Measurements from ENCODE around the gene RTN4RL2.

DNA sequence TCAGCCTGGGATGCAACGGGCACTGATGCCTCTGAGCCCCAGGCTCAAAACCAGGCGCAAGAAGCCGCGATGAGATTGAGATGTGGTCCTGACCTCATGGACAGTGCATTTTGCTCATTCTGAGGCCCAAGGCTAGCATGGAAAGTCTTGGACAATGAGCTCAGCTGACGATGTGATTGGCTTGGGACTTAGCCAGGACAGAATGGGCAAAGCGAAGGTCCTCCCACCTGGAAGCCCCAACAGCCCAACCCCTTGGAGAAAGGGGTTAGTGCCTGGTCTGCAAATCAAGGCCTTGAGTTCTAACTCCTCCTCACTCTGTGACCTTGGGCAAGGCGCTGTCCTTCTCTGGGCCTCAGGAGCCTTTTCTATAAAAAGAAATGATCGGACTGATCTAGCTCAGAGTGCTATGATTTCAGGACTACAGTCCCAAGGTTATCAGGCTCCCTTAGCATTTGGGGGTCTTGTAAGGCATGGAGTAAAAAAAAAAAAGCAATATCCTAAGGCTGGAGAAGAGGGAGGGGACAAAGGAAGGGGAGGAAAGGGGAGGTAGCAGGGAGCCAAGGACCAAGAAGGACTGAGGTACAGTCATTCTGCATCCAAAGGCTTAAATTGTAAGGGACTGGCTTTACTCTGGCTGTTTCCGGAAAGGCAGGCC lies 36.1 kb upstream of the RTN4RL2 start:
- TF ChIP-seq ZNF384 (IDR thresholded peaks at IDR 0.05): no peak
- no peak for TF ChIP-seq HDGF (IDR thresholded peaks at IDR 0.05; ENCODE audit: borderline replicate concordance)
- TF ChIP-seq BHLHE40 (IDR thresholded peaks at IDR 0.05; ENCODE audit: borderline replicate concordance): no peak
- TF ChIP-seq FOXM1 (IDR thresholded peaks at IDR 0.05; ENCODE audit: borderline replicate concordance): no peak
- TF ChIP-seq, protein P1, sequence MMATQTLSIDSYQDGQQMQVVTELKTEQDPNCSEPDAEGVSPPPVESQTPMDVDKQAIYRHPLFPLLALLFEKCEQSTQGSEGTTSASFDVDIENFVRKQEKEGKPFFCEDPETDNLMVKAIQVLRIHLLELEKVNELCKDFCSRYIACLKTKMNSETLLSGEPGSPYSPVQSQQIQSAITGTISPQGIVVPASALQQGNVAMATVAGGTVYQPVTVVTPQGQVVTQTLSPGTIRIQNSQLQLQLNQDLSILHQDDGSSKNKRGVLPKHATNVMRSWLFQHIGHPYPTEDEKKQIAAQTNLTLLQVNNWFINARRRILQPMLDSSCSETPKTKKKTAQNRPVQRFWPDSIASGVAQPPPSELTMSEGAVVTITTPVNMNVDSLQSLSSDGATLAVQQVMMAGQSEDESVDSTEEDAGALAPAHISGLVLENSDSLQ (IDR thresholded peaks at IDR 0.05): no peak
- no peak for TF ChIP-seq ELF4 (IDR thresholded peaks at IDR 0.05)
- TF ChIP-seq SUZ12 (IDR thresholded peaks at IDR 0.05): no peak

All from HEK293T (cell line).